Activated naive CD4-positive, alpha-beta T cell treated with anti-CD3 and anti-CD28 coated beads, Interleukin-2, amount 50 U/mL, for 24 hours (primary cell): Measurements from ENCODE around the gene HMGB2.

Experiments used
- H3K27ac Mint-ChIP-seq: one replicate; pipeline ENCODE4 v1.8.0; 2021; ENCODE audit warnings: mild to moderate bottlenecking, mixed read lengths
- H3K27me3 Mint-ChIP-seq: one replicate; pipeline ENCODE4 v1.8.0; 2021; ENCODE audit warnings: mixed read lengths
- H3K36me3 Mint-ChIP-seq: one replicate; pipeline ENCODE4 v1.8.0; 2021; ENCODE audit warnings: mixed read lengths
- H3K4me1 Mint-ChIP-seq: one replicate; pipeline ENCODE4 v1.8.0; 2021; ENCODE audit warnings: mixed read lengths
- H3K4me3 Mint-ChIP-seq: one replicate; pipeline ENCODE4 v1.8.0; 2021; ENCODE audit warnings: mild to moderate bottlenecking, mixed read lengths
- H3K9me3 Mint-ChIP-seq: one replicate; pipeline ENCODE4 v1.8.0; 2021; ENCODE audit warnings: mixed read lengths

The HMGB2 gene

GRCh38 chr4:173357939-173358338 is 23.8 kb upstream of the HMGB2 start:
- peaks cover 5% of the 10 kb centered on the region for H3K27me3 Mint-ChIP-seq
- no peaks in the 10 kb centered on the region for H3K9me3 Mint-ChIP-seq
- no peaks in the 10 kb centered on the region for H3K36me3 Mint-ChIP-seq
- H3K4me1 Mint-ChIP-seq: no peaks in the 10 kb centered on the region
- H3K4me3 Mint-ChIP-seq: no peak overlapping the region
- no peak overlapping the region for H3K27ac Mint-ChIP-seq

GRCh38 chr4:173347467-173347866 is 13.3 kb upstream of the HMGB2 start:
- Mint-ChIP-seq H3K27ac (no peak overlapping the region), H3K4me1 (no peaks in the 10 kb centered on the region)

GRCh38 chr4:173346074-173346473 is 11.9 kb upstream of the HMGB2 start:
- Mint-ChIP-seq H3K9me3 (no peaks in the 10 kb centered on the region), H3K4me3 (no peak overlapping the region), H3K27ac (no peak overlapping the region), H3K27me3 (peaks cover 5% of the 10 kb centered on the region), H3K4me1 (no peaks in the 10 kb centered on the region), H3K36me3 (no peaks in the 10 kb centered on the region)

More at GRCh38 chr4:173347467-173347866, 13.3 kb upstream of the HMGB2 start:
- Mint-ChIP-seq H3K36me3 (no peaks in the 10 kb centered on the region), H3K9me3 (no peaks in the 10 kb centered on the region), H3K4me3 (no peak overlapping the region), H3K27me3 (peaks cover 4% of the 10 kb centered on the region)

GRCh38 chr4:173345648-173346047 is 11.5 kb upstream of the HMGB2 start:
- Mint-ChIP-seq H3K4me1 (no peaks in the 10 kb centered on the region), H3K36me3 (no peaks in the 10 kb centered on the region), H3K27ac (no peak overlapping the region), H3K27me3 (peaks cover 5% of the 10 kb centered on the region), H3K4me3 (no peak overlapping the region), H3K9me3 (no peaks in the 10 kb centered on the region)

- Mint-ChIP-seq H3K27ac (no peak overlapping the region), H3K9me3 (no peaks in the 10 kb centered on the region), H3K27me3 (peaks cover 6% of the 10 kb centered on the region), H3K36me3 (no peaks in the 10 kb centered on the region), H3K4me3 (no peak overlapping the region), H3K4me1 (no peaks in the 10 kb centered on the region)
Measured at GRCh38 chr4:173343832-173344397, 9.8 kb upstream of the HMGB2 start.

- H3K4me3 Mint-ChIP-seq: no peak overlapping the region
- no peak overlapping the region for H3K27ac Mint-ChIP-seq
- H3K36me3 Mint-ChIP-seq: peaks cover 2% of the 10 kb centered on the region
- no peaks in the 10 kb centered on the region for H3K9me3 Mint-ChIP-seq
- H3K4me1 Mint-ChIP-seq: peaks cover 19% of the 10 kb centered on the region
- peaks cover 14% of the 10 kb centered on the region for H3K27me3 Mint-ChIP-seq
Measured at GRCh38 chr4:173337463-173337862, 3.3 kb upstream of the HMGB2 start.

- H3K4me3 Mint-ChIP-seq: peak overlapping the region; percentile 95
- H3K27me3 Mint-ChIP-seq: peaks cover 13% of the 10 kb centered on the region
- H3K27ac Mint-ChIP-seq: no peak overlapping the region
- H3K4me1 Mint-ChIP-seq: peaks cover 29% of the 10 kb centered on the region
- H3K9me3 Mint-ChIP-seq: no peaks in the 10 kb centered on the region
- H3K36me3 Mint-ChIP-seq: peaks cover 7% of the 10 kb centered on the region
Measured at GRCh38 chr4:173334891-173335752, 964 bp upstream of the HMGB2 start.

GRCh38 chr4:173333658-173334084 is 487 bp downstream of the HMGB2 start:
- Mint-ChIP-seq H3K9me3 (no peaks in the 10 kb centered on the region), H3K36me3 (peaks cover 9% of the 10 kb centered on the region), H3K27ac (peak overlapping the region; percentile 97), H3K4me1 (peaks cover 29% of the 10 kb centered on the region), H3K4me3 (peak overlapping the region; percentile 96), H3K27me3 (peaks cover 11% of the 10 kb centered on the region)

- H3K9me3 Mint-ChIP-seq: no peaks in the 10 kb centered on the region
- H3K27ac Mint-ChIP-seq: peak overlapping the region; percentile 91
- H3K27me3 Mint-ChIP-seq: peaks cover 11% of the 10 kb centered on the region
- H3K4me3 Mint-ChIP-seq: peak overlapping the region; percentile 96
- peaks cover 9% of the 10 kb centered on the region for H3K36me3 Mint-ChIP-seq
- H3K4me1 Mint-ChIP-seq: peaks cover 29% of the 10 kb centered on the region
Measured at GRCh38 chr4:173332963-173333657, 1.0 kb downstream of the HMGB2 start.

GRCh38 chr4:173332021-173332487 is 2.1 kb downstream of the HMGB2 start:
- peaks cover 9% of the 10 kb centered on the region for H3K36me3 Mint-ChIP-seq
- peak overlapping the region; percentile 96 for H3K4me3 Mint-ChIP-seq
- peak overlapping the region; percentile 3 for H3K27ac Mint-ChIP-seq

GRCh38 chr4:173330590-173330989 is 3.6 kb downstream of the HMGB2 start:
- Mint-ChIP-seq H3K36me3 (peaks cover 9% of the 10 kb centered on the region), H3K27ac (no peak overlapping the region), H3K27me3 (no peaks in the 10 kb centered on the region), H3K4me1 (peaks cover 28% of the 10 kb centered on the region), H3K9me3 (no peaks in the 10 kb centered on the region), H3K4me3 (no peak overlapping the region)

More at GRCh38 chr4:173332021-173332487, 2.1 kb downstream of the HMGB2 start:
- Mint-ChIP-seq H3K27me3 (peaks cover 5% of the 10 kb centered on the region), H3K9me3 (no peaks in the 10 kb centered on the region), H3K4me1 (peaks cover 29% of the 10 kb centered on the region)

- Mint-ChIP-seq H3K9me3 (no peaks in the 10 kb centered on the region), H3K27me3 (no peaks in the 10 kb centered on the region), H3K36me3 (peaks cover 7% of the 10 kb centered on the region), H3K4me3 (no peak overlapping the region), H3K27ac (no peak overlapping the region), H3K4me1 (peaks cover 19% of the 10 kb centered on the region)
Measured at GRCh38 chr4:173328236-173328901, 5.8 kb downstream of the HMGB2 start.

GRCh38 chr4:173325007-173325736 is 9.0 kb downstream of the HMGB2 start:
- Mint-ChIP-seq H3K36me3 (peaks cover 4% of the 10 kb centered on the region), H3K4me3 (no peak overlapping the region), H3K27ac (no peak overlapping the region), H3K9me3 (no peaks in the 10 kb centered on the region), H3K27me3 (no peaks in the 10 kb centered on the region), H3K4me1 (no peaks in the 10 kb centered on the region)

GRCh38 chr4:173319696-173320095 is 14.5 kb downstream of the HMGB2 start:
- Mint-ChIP-seq H3K27me3 (no peaks in the 10 kb centered on the region), H3K4me1 (no peaks in the 10 kb centered on the region), H3K27ac (no peak overlapping the region), H3K9me3 (no peaks in the 10 kb centered on the region), H3K4me3 (no peak overlapping the region), H3K36me3 (peaks cover 2% of the 10 kb centered on the region)
